ENCODE results near the gene MLLT3.
"Not testable (repeated sequence)": the region's sequence is repeated elsewhere in the genome, so short reads cannot be mapped to it uniquely, and the experiment has no call there.

MLLT3 gene

DNA sequence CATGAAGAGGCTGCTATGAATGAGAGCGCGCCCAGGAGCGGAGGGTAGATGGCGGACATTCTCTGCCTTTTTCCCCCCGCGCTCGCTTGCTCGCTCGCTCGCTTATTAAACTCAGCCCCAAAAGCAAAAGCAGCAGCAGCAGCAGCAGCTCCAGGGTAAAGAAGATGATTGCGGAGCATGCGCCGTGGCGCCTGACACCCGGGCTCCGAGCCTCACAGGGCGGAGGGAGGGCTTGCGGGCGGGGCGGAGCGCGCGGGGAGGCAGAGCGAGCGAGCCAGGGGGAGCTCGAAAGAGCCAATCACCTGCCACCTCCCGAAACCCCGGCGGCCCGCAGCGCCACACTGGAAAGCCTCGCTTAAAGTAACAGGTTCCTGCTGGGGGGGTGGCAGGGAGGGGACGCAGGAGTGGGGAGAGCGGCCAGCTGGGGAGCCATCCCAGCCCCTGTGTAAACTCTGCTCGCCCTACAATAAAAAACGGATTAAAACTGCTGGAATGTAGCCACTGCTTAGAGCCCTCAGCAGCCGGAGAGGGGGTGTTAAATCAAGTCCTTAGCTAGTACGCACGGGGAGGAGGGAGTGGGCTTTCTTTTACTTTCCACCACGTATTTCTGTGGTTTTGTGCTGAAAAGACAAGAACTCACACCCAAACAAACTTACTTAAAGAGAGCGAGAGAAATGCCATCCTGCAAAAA, at the start of gene MLLT3:
Gene MLLT3 (minus strand): TSS at position 170 of the 691 bp plus-strand sequence.
- DNase-seq (ENCODE audit: extremely low read depth in 1 of 2, low read depth in 1 of 2) = peak; percentile 92 to 93

DNA sequence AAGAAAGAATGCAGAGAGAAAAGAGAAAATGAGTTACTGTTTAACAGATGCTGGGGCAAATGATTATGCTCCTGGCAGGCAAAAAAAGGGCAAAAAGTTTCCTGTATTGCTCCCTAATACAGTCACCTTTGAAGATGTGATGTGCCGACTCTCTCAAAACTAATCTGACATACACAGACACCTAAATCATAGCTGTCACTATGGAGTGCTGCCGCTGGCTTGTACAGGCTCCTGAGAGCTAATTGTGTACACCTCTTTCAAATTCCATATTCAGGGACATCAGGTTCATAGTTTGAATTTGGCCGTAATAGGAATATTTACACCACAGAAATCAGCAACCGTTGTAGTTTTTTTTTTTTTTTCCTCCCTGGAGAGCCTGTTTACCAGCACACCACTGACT, 49.3 kb upstream of the MLLT3 start:
- no peak for DNase-seq (ENCODE audit: extremely low read depth in 1 of 2, low read depth in 1 of 2)

DNA sequence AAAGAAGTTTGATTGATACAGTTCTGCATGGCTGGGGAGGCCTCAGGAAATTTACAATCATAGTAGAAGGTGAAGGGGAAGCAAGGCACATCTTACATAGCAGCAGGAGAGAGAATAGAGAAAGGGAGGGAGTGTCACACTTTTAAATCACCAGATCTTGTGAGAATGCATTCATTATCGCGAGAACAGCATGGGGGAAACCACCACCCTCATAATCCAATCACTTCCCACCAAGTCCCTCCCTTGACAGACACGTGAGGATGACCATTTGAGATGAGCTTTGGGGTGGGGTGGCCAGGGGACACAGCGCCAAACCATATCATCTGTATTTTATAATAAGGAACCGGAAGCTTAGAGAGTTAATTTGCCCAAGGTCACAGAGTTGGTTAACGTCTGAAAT, 48.1 kb upstream of the MLLT3 start:
- DNase-seq (ENCODE audit: extremely low read depth in 1 of 2, low read depth in 1 of 2) = no peak

DNA sequence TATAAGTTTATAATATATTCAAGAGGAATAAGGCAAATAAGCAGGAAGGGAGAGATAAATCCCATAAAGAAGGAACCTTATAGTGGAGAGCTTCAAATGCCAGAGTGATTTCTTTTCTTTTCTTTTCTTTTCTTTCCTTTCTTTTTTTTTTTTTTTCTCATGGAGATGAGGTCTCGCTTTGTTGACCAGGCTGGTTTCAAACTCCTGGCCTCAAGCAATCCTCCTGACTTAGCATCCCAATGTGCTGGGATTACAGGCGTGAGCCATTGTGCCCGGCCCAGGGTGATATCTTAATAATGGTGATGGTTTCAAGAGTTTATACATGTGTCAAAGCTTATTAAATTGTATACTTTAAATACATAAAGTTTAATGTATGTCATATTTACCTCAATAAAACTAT, 42.2 kb upstream of the MLLT3 start:
- DNase-seq (ENCODE audit: extremely low read depth in 1 of 2, low read depth in 1 of 2) = no peak

DNA sequence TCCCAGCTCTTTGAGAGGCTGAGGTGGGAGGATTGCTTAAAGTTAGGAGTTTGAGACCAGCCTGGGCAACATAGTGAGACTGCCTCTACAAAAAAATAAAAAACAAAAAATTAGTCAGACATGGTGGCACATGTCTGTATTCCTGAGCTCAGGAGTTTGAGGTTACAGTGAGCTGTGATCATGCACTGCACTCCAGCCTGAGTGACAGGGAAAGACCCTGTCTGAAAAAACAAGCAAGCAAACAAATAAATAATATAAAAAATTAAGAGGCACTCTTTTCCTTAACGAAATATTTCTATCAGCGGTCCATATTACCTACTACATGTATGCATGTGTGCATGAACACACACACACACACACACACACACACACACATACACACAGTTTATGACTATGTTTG, 40.8 kb upstream of the MLLT3 start:
- DNase-seq (ENCODE audit: extremely low read depth in 1 of 2, low read depth in 1 of 2) = no peak

DNA sequence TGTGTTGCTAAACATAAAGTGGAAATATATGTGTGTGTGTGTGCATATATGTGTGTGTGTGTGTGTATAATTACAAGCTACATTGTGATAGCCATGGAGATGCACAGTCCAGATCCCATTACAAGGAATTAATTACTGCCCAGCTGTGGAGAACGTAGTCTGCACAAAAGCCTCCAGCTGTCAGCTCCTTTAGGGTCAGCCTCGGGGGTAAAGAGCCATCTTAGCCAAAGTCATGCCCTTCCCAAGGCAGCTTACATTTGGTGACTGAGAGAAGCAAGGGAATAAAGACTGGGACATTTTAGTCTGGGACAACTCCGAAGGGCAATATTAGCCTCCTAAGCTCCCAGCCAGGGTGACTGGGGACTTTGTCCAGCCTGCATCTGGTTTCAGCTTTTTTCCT, 39.9 kb upstream of the MLLT3 start:
- no peak for DNase-seq (ENCODE audit: extremely low read depth in 1 of 2, low read depth in 1 of 2)

DNA sequence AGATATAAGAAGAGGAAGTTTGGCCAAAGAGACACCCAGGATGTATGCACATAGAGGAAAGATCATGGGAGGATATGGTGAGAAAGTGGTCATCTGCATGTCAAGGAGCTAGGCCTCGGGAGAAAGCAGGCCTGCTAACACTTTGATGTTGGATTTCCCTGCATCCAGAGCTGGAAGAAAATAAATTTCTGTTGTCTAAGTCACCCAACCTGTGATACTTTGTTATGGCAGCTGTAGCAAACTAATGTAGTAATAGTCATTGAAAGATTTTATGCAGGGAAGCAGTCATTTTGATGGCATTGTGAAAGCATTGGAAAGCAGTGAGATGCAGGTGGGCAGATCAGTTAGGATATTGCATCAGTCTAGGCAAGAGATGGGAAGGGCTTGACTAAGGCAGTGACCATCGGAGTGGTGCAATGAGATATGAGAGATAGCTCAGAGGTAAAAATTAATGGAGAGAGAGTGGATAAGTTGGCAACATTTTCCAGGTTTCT, 37.2 kb upstream of the MLLT3 start:
- DNase-seq (ENCODE audit: extremely low read depth in 1 of 2, low read depth in 1 of 2) = no peak

DNA sequence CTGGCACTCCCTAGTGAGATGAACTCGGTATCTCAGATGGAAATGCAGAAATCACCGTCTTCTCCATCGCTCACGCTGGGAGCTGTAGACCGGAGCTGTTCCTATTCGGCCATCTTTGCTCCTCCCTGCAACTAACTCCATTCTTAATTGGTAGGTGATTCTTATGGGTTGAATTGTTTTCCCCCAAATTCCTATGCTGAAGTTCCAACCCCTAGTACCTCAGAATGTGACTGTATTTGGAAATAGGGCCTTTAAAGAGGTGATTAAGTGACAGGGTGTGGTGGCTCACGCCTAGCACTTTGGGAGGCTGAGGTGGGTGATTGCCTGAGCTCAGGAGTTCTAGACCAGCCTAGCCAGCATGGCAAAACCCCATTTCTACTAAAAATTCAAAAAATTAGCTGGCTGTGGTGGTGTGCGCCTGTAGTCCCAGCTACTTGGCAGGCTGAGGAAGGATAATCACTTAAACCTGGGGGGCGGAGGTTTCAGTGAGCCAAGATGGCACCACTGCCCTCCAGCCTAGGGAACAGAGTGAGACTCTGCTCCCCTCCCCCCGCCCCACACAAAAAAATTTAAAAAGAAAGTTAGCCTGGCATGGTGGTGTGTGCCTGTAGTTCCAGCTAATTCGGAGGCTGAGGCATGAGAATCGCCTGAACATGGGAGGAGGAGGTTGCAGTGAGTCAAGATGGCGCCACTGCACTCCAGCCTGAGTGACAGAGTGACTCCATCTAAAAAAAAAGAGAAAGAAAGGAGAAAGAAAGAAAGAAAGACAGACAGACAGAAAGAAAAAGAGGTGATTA, 36.6 kb upstream of the MLLT3 start:
- no peak for DNase-seq (ENCODE audit: extremely low read depth in 1 of 2, low read depth in 1 of 2)

DNA sequence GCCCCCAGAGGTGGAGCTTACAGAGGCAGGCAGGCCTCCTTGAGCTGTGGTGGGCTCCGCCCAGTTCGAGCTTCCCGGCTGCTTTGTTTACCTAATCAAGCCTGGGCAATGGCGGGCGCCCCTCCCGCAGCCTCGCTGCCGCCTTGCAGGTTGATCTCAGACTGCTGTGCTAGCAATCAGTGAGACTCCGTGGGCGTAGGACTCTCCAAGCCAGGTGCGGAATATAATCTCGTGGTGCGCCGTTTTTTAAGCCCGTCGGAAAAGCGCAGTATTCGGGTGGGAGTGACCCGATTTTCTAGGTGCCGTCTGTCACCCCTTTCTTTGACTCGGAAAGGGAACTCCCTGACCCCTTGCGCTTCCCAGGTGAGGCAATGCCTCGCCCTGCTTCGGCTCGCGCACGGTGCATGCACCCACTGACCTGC, 36.0 kb upstream of the MLLT3 start:
- not testable (repeated sequence) for DNase-seq (ENCODE audit: extremely low read depth in 1 of 2, low read depth in 1 of 2)

DNA sequence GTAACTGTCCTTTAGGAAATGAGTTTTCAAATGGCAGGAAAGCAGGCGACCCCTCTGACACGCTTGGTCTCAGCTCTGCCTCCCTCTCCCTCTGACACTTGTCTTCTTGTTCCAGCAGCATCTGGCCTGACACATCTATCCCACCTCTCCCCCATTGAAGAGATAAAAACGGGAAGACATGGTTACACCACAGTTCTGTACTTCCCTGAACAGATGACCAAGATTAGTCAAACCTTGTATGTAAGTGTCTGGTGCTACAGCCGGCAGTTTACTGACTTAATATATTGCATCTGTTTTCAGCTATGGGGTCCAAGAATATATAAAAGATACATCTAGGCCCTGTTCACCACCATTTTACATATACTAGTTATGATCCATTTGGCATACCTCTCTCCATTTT, 29.6 kb upstream of the MLLT3 start:
- DNase-seq (ENCODE audit: extremely low read depth in 1 of 2, low read depth in 1 of 2) = no peak

DNA sequence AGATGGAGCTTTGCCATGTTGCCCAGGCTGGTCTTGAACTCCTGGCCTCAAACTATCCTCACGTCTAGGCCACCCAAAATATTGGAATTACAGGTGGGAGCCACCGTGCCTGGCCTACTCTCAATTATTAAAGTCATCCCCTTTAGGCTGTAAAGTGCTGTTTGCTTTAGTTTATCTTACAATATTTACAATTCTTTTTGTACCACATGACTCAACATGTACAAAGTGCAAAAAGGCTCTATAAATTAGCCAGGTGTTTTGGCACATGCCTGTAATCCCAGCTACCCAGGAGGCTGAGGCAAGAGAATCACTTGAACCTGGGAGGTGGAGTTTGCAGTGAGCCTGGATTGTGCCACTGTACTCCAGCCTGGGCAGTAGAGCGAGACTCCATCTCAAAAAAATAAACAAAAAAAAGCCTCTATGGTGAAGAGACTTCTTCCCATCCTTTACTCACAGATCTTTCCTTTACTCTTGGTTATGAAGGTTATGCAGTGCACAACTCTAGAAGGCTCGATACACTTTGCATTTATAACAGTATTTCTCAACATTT, 28.5 kb upstream of the MLLT3 start:
- no peak for DNase-seq (ENCODE audit: extremely low read depth in 1 of 2, low read depth in 1 of 2)

DNA sequence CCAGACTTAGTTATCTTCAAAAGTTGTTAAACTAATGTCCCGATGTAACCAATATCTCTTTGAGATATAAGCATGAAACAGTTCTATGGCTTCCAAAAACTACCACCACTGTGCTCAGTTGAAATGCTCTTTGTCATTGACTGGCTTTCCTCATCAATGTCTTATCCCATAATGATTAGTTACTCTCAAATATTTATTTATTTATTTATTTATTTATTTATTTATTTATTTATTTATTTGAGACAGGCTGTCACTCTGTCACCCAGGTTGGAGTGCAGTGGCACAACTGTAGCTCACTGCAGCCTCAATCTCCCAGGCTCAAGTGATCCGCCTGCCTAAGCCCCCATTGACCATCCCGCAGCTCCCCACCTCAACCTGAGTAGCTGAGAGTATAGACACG, 28.0 kb upstream of the MLLT3 start:
- no peak for DNase-seq (ENCODE audit: extremely low read depth in 1 of 2, low read depth in 1 of 2)

DNA sequence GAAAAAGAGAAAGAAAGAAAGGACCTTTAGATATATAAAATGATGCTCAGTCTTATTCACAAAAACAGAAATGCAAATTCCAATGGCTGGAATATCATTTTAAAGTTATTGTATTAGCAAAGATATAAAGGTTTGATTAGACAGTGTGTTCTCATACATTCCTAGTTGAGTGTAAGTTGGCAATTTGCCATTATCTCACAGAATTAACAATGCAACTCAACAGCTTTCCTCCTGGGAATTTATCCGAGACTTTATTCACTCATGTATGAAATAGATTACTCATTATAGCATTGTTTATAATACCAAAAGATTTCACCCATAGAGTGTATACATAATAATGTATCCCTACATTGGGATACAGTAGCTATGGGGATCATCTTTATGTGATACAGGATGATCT, 27.1 kb upstream of the MLLT3 start:
- no peak for DNase-seq (ENCODE audit: extremely low read depth in 1 of 2, low read depth in 1 of 2)

DNA sequence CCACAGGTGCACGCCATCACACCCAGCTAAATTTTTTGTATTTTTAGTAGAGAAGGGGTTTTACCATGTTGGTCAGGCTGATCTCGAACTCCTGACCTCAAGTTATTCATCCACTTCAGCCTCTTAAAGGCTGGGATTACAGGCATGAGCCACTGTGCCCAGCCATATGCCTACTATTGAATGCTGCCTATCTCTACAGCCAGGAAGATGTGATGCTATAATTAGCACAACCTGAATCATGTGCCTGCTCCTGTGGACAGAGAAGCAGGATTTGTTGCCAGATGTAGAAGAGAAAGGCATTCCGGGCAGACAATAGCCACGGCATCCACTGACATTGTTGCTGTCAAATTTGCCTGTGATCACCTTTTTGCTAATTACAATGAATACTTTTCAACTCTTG, 24.4 kb upstream of the MLLT3 start:
- DNase-seq (ENCODE audit: extremely low read depth in 1 of 2, low read depth in 1 of 2) = no peak

DNA sequence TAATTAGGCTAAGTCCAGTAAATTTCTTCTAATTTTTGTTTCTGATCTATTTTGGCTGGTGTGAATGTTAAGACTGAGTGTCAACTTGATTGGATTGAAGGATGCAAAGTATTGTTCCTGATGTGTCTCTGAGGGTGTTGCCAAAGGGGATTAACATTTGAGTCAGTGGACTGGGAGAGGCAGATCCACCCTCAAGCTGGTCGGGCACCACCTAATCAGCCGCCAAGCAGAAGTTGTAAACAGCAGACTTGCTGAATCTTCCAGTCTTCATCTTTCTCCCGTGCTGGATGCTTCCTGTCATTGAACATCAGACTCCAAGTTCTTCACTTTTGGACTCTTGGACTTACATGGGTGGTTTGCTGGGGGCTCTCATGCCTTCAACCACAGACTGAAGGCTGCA, 21.4 kb upstream of the MLLT3 start:
- no peak for DNase-seq (ENCODE audit: extremely low read depth in 1 of 2, low read depth in 1 of 2)

DNA sequence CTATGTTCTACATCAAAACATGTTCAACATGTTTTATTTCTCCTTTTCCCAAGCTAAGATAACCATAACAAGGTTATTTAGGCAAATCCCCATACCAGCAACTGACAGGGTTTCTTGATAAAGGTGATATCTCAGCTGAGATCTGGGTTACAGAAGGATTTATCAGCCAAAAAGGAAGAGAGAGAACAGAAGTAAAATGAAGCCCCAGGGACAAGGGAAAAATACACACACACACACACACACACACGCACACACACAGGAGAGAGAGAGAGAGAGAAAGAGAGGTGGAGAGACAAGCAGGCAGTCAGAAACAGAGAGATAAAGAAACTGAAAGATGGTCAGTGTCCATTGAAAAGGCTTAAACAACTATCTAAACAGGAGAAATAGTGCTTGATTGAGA, 19.7 kb upstream of the MLLT3 start:
- DNase-seq (ENCODE audit: extremely low read depth in 1 of 2, low read depth in 1 of 2) = no peak

DNA sequence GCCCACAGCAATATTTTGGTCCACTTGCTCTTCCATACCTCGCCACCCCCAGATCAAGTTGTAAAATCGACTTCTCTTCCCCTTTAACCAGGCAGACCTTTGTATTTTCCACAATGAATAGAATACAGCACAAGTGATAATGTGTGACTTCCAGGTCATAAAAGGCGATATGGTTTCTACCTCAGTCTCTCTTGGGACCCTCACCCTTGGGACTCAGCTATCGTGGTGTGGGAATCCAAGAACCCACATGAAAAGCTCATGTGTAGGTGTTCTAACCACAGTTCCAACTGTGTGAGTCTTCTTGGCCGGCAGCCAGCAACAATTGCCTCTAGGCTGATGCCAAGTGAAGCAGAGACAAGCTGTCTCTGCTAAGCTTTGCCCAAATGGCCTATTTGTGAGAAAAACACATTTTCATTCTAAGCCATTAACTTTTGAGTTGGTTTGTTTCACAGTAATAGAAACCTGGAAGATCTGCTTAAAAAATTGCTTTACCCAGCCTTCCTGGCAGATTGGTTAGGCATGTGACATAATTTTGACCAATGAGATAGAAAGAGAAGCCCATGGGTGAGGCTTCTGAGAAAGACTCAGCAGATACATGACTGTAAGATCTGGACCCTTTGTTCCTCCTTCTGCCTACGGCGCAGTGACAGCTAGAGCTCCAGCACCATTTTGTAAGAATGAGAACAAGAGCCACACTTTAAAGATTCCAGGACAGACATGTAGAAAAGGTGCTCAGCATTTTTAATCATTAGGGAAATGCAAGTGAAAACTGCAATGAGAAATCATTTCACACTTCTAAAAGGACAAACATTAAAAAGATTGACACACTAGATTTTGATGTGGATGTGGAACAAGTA, 18.3 kb upstream of the MLLT3 start:
- DNase-seq (ENCODE audit: extremely low read depth in 1 of 2, low read depth in 1 of 2) = no peak

DNA sequence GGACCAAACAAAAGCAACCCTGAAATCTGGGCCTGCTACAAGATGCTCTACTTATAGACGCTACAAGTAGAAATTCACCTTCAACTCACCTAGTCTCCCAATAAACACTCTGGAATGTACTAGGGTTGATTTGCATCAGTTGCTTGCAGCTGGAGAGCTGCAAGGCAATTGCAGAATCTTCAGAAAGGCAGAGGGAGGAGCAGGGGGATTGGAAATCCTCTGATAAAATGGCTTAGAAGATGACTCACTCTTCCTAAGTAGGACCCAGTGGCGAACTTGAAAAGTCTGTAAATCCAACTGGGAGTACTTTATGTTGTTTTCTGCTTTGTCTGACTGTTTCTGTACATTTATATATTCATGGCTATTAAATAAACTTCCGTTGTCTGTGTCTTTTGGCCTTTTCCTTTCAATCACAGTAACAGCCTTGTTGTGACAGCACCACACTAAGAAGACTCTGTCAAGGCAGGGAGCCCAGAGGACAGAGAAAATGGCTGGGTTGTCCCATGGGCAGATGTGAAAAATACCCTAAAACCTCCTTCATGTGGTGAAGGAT, 14.7 kb upstream of the MLLT3 start:
- DNase-seq (ENCODE audit: extremely low read depth in 1 of 2, low read depth in 1 of 2) = no peak

DNA sequence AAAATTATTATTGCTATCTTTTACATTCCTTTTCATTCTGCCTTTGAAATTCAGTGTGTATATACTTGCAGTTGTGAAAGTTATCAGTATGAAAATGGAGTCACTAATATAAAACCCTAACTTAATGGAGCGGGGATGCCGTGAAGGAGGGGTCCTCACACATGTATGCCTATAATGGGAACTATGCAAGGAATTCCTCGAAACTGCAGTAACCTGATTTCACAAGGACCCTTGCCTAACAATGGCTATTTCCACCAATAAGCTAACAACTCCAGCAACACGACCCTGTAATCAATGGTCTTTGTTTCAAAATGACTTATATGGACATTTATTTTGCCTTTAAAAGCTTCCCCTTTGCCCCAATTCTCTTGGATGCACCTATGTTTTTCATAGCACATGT, 12.6 kb upstream of the MLLT3 start:
- DNase-seq (ENCODE audit: extremely low read depth in 1 of 2, low read depth in 1 of 2) = no peak

DNA sequence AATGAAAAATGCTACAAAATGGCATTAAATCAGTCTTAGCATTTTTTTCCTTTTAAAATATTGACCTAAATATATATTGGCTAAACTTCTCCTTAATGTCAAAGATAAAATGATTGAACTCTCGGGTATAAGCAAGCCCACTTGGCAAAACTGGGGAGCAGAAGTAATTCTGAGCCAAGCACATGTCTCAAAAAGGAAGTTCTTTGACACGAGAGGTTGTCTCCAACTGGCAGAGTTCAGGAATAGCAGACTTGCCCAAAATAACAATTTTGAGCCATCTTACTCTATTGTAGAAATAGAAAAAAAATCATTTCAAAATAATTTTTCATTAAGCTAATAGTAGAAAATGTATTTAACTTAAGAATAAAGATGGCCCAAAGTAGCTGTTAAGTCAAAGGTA, 10.4 kb upstream of the MLLT3 start:
- DNase-seq (ENCODE audit: extremely low read depth in 1 of 2, low read depth in 1 of 2) = no peak

Data from stimulated activated CD8-positive, alpha-beta memory T cell treated with anti-CD3 and anti-CD28 coated beads, Interleukin-7, amount 100 ng/mL, for 48 hours (primary cell).